ENCODE measurements around the gene FAM120C. TPM values are rescaled to one million over a fixed set of nuclear protein-coding genes. Genes with fewer than 3 reads are reported as not detected.

Gene FAM120C
- total RNA-seq, 1 donor from 2014 or later, result 6.9 TPM

- Mint-ChIP-seq H3K4me1 (ENCODE audit: low read depth, unreplicated experiment) (no peaks in the 10 kb centered on the region), H3K9me3 (ENCODE audit: unreplicated experiment) (no peaks in the 10 kb centered on the region), H3K27me3 (ENCODE audit: low read depth, unreplicated experiment) (no peaks in the 10 kb centered on the region), H3K36me3 (ENCODE audit: low read depth, unreplicated experiment) (peaks cover 9% of the 10 kb centered on the region), H3K27ac (ENCODE audit: unreplicated experiment) (no peak overlapping the region), H3K4me3 (ENCODE audit: unreplicated experiment) (no peak overlapping the region)
- H3K79me2 ChIP-seq (ENCODE audit: insufficient read depth, low read length), result no peaks in the 10 kb centered on the region
- no peaks in the 10 kb centered on the region for H4K20me1 ChIP-seq (ENCODE audit: insufficient read depth, low read length)
- no peak overlapping the region for H3K4me2 ChIP-seq (ENCODE audit: low read length)
- no peak overlapping the region for H3K27ac ChIP-seq (ENCODE audit: low read depth, low read length)
- no peak overlapping the region for H3K4me3 ChIP-seq (ENCODE audit: insufficient read depth, low read depth, low read length)
- TF ChIP-seq EZH2 (IDR thresholded peaks at IDR 0.05; ENCODE audit: insufficient read depth, low read length) (no peak), CTCF (IDR thresholded peaks at IDR 0.05; ENCODE audit: insufficient read depth, low read depth, low read length) (no peak)
- no peaks in the 10 kb centered on the region for H3K9me3 ChIP-seq (ENCODE audit: insufficient read depth, low read depth, low read length)
- H3K4me1 ChIP-seq (ENCODE audit: insufficient read depth, low read length), result no peaks in the 10 kb centered on the region
- FAIRE-seq (no peak), DNase-seq (ENCODE audit: low read depth) (no peak)
- peaks cover 4% of the 10 kb centered on the region for H3K36me3 ChIP-seq (ENCODE audit: insufficient read depth, low read length)
- H3K9ac ChIP-seq (ENCODE audit: low read length), result no peak overlapping the region
- no peak overlapping the region for H2AFZ ChIP-seq (ENCODE audit: low read depth, low read length)
- no peaks in the 10 kb centered on the region for H3K27me3 ChIP-seq (ENCODE audit: insufficient read depth, low read length)
Measured at GRCh38 chrX:54029529-54030143, 153.4 kb downstream of the FAM120C start.

GRCh38 chrX:54024350-54024749 is 158.7 kb downstream of the FAM120C start:
- Mint-ChIP-seq H3K36me3 (ENCODE audit: low read depth, unreplicated experiment) (peaks cover 10% of the 10 kb centered on the region), H3K4me3 (ENCODE audit: unreplicated experiment) (no peak overlapping the region), H3K9me3 (ENCODE audit: unreplicated experiment) (no peaks in the 10 kb centered on the region), H3K27ac (ENCODE audit: unreplicated experiment) (no peak overlapping the region), H3K27me3 (ENCODE audit: low read depth, unreplicated experiment) (no peaks in the 10 kb centered on the region), H3K4me1 (ENCODE audit: low read depth, unreplicated experiment) (no peaks in the 10 kb centered on the region)
- Histone ChIP-seq H3K4me2 (ENCODE audit: low read length) (no peak overlapping the region), H3K4me1 (ENCODE audit: insufficient read depth, low read length) (no peaks in the 10 kb centered on the region), H3K36me3 (ENCODE audit: insufficient read depth, low read length) (peaks cover 2% of the 10 kb centered on the region), H3K27ac (ENCODE audit: low read depth, low read length) (no peak overlapping the region), H3K9ac (ENCODE audit: low read length) (no peak overlapping the region), H2AFZ (ENCODE audit: low read depth, low read length) (no peak overlapping the region), H3K9me3 (ENCODE audit: insufficient read depth, low read depth, low read length) (no peaks in the 10 kb centered on the region), H3K4me3 (ENCODE audit: insufficient read depth, low read depth, low read length) (no peak overlapping the region), H4K20me1 (ENCODE audit: insufficient read depth, low read length) (no peaks in the 10 kb centered on the region), H3K27me3 (ENCODE audit: insufficient read depth, low read length) (no peaks in the 10 kb centered on the region), H3K79me2 (ENCODE audit: insufficient read depth, low read length) (no peaks in the 10 kb centered on the region)
- FAIRE-seq, result peak; percentile 13
- TF ChIP-seq EZH2 (IDR thresholded peaks at IDR 0.05; ENCODE audit: insufficient read depth, low read length), result no peak
- no peak for TF ChIP-seq CTCF (IDR thresholded peaks at IDR 0.05; ENCODE audit: insufficient read depth, low read depth, low read length)
- no peak for DNase-seq (ENCODE audit: low read depth)

Other genes starting within 250 kb of the FAM120C start
- 19.4 and 19.8 TPM in 2 replicates for gene PHF8, start 138.8 kb downstream of the FAM120C start, total RNA-seq
- gene WNK3, start 174.8 kb upstream of the FAM120C start, total RNA-seq, result 6.2 and 8.4 TPM in 2 replicates

Measured in astrocyte (in vitro differentiated cells and primary cell).